Measurements from ENCODE around the gene TTC33.
A peak's percentile ranks its signal among the peaks of the same experiment; 100 is the strongest.
"Not testable (repeated sequence)": the region's sequence is repeated elsewhere in the genome, so short reads cannot be mapped to it uniquely, and the experiment has no call there.

TTC33 gene

GRCh38 chr5:40679148-40679912, 76.4 kb downstream of the TTC33 start:
- DNase-seq (ENCODE audit: low spot score): peak; percentile 95

- DNase-seq (ENCODE audit: low spot score): no peak
Measured at GRCh38 chr5:40678460-40679147, 77.2 kb downstream of the TTC33 start.

DNA sequence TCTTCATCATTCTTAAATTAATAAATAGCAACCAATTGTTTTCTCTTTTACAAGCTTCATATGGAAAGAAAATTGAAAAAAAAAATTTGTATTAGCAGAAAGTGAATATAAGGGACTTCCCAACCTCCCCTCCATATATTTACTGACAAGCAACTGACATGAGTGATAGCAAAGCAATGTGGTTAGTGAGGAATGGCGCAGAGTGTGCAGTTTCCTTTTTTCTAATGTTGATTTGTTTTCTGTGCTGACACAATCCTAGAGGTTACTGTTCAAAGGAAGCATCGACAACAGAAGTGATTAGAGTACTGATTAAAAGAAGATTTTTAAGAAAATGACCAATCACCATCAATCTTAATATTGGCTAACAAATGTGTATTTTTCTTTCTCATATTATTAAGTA, 77.7 kb downstream of the TTC33 start:
- DNase-seq (ENCODE audit: low spot score): no peak

DNA sequence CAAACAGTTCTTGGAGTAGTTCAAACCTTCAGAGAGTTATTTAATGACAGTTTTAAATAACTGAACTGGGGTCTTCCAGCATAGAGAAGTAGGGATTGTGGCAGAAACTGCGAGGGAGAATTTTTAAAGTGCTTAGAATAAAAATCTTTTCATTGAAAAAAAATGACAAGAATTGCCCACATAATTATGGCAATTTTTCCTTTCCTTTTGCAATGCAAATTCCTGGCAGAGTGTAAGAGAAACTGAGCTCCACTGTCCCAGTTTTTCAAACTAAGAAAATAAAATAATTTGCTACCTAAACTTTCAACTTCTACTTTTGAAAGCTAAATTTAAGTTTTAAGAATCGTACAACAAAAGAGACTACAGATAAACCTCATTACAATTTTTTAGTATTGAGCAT, 78.3 kb downstream of the TTC33 start:
- DNase-seq (ENCODE audit: low spot score): no peak

DNA sequence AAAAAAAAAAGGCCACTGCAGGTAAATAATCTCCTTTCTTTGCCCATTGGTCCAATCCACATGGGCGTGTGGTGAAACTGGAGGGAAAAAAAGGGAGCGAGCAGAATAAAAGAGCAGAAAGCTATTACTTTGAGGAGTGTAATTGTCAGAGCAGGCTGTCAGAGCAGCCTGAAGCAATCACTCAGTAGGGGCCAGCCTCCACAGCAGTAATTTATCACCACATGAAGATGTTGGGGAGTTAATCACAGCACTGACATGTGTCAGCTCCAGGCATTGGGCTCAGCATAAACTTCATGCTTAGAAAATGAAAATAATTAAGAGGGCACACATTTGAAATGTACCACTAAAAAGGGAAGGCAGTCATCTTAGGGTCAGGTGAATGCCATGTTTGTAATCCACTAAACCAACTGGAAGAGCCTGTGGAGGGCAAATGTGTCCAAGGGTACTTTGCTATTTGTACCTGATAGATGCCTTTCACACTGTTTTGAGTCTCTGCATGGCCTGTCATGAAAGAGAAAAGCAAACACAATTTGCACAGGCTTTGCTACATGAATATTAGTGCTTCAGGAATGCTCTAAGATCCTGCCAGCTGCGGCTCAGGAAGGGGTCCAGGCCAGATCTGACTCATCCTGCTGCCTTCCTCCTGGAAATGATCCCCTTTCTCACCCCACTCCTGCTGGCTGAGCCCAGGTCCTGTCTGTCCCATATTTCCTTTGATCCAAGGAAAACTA, 79.0 kb downstream of the TTC33 start:
- DNase-seq (ENCODE audit: low spot score): peak; percentile 73

DNA sequence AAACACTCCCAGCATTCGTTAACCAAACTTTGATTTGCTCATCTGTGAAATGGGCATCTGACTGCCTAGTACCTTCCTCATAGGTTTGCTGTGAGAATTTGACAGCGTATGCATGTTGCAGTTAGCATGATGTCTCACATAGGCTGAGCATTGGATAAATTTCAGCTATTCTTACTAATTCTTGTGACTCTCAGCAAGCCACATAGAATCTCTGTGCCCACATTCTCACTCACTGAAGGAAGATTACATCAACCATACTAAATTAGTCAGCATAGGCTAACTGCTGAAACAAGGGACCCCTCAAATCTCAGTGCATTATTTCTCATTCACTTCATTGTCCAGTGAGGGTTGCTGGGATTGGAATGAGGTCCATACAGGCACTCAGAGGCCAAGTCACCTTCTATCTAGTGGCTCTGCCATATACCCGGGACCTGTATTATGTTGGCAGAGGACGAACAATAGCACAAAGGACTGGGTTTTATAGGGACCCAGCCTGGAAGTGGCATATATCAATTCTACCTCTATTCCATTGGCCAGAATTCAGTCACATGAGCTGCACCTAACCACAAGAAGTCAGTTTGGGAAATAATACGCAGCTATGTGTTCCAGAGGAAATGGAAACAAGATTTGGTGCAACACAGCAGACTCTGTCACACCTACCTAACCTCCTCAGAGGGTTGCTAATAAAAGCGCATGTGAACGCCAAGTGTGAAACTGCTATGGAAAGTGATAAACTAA, 80.2 kb downstream of the TTC33 start:
- no peak for DNase-seq (ENCODE audit: low spot score)

DNA sequence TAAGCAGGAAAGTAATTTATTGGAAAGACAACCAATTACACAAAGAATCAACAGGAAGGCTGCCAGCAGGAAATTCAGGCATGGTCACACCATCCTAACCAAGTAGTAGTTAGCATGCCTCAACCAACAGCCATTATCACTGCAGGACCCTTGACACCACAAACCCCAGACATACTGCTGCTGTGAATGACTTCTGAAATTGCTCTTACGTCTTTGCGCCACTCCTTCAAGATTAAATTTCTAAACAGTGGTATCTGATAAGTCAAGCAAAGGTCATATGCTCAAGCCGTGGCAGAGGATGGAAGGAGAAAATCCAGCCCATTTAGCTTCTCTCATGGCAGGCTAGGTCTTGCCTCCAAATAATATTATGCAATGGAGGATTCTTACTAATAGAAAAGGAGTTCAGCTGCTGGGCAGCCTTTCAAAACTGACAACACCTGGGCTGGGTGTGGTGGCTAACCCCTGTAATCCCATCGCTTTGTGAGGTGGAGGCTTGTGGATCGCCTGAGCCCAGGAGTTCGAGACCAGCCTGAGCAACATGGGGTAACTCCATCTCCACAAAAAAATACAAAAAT, 81.0 kb downstream of the TTC33 start:
- no peak for DNase-seq (ENCODE audit: low spot score)

DNA sequence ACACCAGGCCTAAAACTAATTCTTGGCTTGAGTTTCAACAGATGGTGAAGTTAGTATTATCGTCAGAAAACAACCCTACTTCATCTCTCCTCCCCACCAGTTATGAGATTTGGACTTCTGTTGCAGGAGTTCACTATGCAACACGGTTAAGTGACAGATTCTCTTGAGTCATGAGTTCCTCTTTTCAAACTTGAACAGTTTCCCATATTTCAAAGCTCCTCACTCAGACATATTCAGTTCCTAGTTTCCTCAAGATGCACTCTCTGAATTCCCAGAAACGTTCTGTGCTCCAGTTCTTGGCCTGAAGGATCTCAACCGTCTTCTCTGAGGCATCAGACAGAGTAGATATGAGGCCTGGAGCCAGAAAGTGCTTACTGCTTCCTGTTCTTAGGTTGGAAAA, 83.3 kb downstream of the TTC33 start:
- no peak for DNase-seq (ENCODE audit: low spot score)

DNA sequence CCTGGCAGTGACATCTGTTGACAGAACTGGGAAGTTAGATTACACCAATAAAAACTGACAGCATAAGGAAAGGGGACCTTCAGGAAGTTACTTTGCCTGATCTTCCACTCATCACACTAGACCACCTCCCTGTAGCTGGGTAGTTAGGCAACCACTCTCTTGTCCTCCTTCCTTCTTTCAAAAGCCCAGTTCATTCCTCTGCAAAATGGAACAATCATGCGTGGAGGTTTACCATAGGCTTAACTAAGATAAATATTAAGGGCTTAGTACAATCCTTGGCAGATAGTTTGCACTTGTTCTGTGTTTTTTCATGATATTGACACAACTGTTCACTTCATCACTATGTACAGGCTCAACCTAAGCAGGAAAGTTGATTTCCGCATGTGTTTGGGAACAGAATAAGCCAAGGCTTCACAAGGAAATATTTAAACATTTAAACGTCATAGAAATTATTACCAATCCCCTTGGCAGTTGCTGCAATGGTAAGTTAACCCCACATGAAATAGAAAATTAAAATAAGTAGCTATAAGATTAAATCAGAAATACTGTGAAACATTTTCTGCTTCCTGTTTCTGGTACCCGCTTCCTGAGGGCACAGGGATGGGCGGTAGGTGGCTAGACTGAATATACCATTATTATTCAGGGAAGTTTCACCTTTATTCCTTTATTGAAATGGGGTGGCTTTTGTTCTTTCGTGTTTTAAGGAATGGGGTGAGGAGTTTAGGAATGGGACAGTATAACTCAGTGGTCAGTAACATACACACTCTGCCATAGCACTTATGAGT, 86.0 kb downstream of the TTC33 start:
- no peak for DNase-seq (ENCODE audit: low spot score)

- no peak for DNase-seq (ENCODE audit: low spot score)
Measured at GRCh38 chr5:40667161-40667663, 88.5 kb downstream of the TTC33 start.

DNA sequence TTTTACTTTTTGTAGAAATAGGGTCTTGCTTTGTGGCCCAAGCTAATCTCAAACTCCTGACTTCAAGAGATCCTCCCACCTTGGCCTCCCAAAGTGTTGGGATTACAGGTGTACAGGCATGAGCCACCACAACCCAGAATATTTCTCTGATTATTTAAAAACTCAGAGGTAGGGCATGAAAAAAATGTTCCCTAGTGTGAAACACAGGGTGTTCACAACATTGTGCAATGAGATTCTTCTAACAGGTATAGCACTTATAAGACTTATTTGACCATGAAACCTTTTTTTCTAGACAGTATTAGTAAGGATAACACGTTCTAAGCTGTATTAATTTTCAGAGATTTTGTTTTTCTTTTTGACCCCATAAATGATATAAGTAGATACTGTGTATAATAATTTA, 89.1 kb downstream of the TTC33 start:
- DNase-seq (ENCODE audit: low spot score): no peak

- DNase-seq (ENCODE audit: low spot score): no peak
Measured at GRCh38 chr5:40665635-40666298, 90.0 kb downstream of the TTC33 start.

GRCh38 chr5:40660751-40661150, 95.0 kb downstream of the TTC33 start:
- no peak for DNase-seq (ENCODE audit: low spot score)

GRCh38 chr5:40656766-40657165, 99.0 kb downstream of the TTC33 start:
- no peak for DNase-seq (ENCODE audit: low spot score)

DNA sequence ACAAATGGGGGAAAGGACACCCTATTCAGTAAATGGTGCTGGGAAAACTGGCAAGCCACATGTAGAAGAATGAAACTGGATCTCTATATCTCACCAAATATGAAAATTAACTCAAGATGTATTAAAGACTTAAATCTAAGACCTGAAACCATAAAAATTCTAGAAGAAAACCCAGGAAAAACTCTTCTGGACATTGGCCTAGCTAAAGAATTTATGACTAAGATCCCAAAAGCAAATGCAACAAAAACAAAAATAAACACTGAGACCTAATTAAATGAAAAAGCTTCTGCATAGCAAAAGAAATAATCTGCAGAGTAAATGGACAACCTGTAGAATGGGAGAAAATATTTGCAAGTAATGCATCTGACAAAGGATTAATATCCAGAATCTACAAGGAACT, 99.7 kb downstream of the TTC33 start:
- DNase-seq (ENCODE audit: low spot score): not testable (repeated sequence)

- no peak for DNase-seq (ENCODE audit: low spot score)
Measured at GRCh38 chr5:40655138-40655537, 100.6 kb downstream of the TTC33 start.

DNA sequence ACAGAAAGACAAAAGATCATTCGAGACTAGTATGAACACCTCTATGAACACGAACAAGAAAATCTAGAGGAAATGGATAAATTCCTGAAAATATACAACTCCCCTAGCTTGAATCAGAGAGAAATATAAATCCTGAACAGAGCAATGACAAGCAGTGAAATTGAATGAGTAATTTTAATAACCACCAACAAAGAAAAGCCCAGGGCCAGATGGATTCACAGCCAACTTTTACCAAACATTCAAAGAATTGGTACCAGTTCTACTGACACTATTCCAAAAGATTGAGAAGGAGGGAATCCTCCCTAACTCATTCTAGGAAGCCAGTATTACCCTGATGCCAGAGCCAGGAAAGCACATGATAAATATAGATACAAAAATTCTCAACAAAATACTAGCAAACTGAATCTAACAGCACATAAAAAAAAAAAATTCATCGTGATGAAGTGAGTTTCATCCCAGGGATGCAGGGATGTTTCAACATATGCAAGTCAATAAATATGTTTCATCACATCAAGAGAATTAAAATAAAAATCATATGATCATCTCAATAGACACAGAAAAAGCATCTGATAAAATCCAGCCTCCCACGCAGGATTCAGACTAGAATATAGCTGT, 101.3 kb downstream of the TTC33 start:
- no peak for DNase-seq (ENCODE audit: low spot score)

GRCh38 chr5:40653221-40654022, 102.3 kb downstream of the TTC33 start:
- DNase-seq (ENCODE audit: low spot score): no peak
